Adrenal gland (tissue), 12 donors: ENCODE results near the gene KIAA1671. TPM values are rescaled to one million over a fixed set of nuclear protein-coding genes. Genes with fewer than 3 reads are reported as not detected.

ENCODE experiments used
- DNase-seq, 7 donors: peaks; one replicate each; pipeline ENCODE4 v3.0.0-alpha.2; 2019 to 2020
- H3K27ac ChIP-seq, 5 donors: fragments of 200-600 bp; sonication (generic) in 4 of 5; 1 replicate in 3 of 5; 2 replicates in 2 of 5; pipeline versions ENCODE4 v1.5.1 to v1.8.0; 2016 to 2020; ENCODE audit warnings: mild to moderate bottlenecking in 1 of 5
- H3K27me3 ChIP-seq: fragments of 200-600 bp; 2 replicates; pipeline ENCODE4 v1.8.0; 2021
- H3K36me3 ChIP-seq, 2 donors: fragments of 200-600 bp; replicated peaks in 1 of 2; 1 replicate in 1 of 2; 2 replicates in 1 of 2; pipeline versions ENCODE4 v1.5.1 to v1.8.0; 2018 to 2022
- H3K4me1 ChIP-seq, 2 donors: fragments of 200-600 bp; replicated peaks in 1 of 2; 1 replicate in 1 of 2; 2 replicates in 1 of 2; pipeline versions ENCODE4 v1.5.1 to v1.8.0; 2018 to 2021
- H3K4me3 ChIP-seq, 4 donors: fragments of 200-600 bp; sonication (generic) in 3 of 4; one replicate each; pipeline ENCODE4 v1.5.1; 2016 to 2018
- H3K9me3 ChIP-seq, 3 donors: fragments of 200-600 bp; sonication (generic) in 1 of 3; replicated peaks in 1 of 3; 1 replicate in 2 of 3; 2 replicates in 1 of 3; pipeline versions ENCODE4 v1.5.1 to v1.8.0; 2016 to 2021
- CTCF ChIP-seq, 6 experiments: fragments of 450-650 bp in 4 of 6; fragments of 200-600 bp in 2 of 6; sonication (generic) in 1 of 6; IDR thresholded peaks; 1 replicate in 5 of 6; 2 replicates in 1 of 6; pipeline versions ENCODE4 v1.5.1 to v1.8.0; 2016 to 2021; ENCODE audit warnings: antibody characterized with exemption in 6 of 6, mild to moderate bottlenecking in 2 of 6, moderate library complexity in 1 of 6
- POLR2A ChIP-seq, 2 donors: fragments of 450-650 bp; IDR thresholded peaks; one replicate each; pipeline ENCODE4 v1.6.1; 2017; ENCODE audit warnings: antibody characterized with exemption in 2 of 2, mild to moderate bottlenecking in 2 of 2, moderate library complexity in 1 of 2
- WGBS, 4 donors: extraction: QIAGEN DNeasy Blood & Tissue Kit in 2 of 4; methylation state at CpG; one replicate each; pipeline versions ENCODE4 v1.1.5 to v1.1.7; 2013 to 2017; 5-methylcytosine and 5-hydroxymethylcytosine counted together
- intact Hi-C, 2 donors: fragments of 100-400 bp; cut with DNase I; formaldehyde crosslinking; loops; one replicate each; pipeline versions ENCODE4 v1.14.1 to v1.15.0; 2022 to 2023
- polyA plus RNA-seq, 3 donors: library from polyadenylated mRNA; stranded (reverse); fragments of 200-250 nt in 2 of 3; fragments of 350-450 nt in 1 of 3; fragmentation: Illumina TruSeq in 1 of 3; extraction: RNeasy Lipid Tissue Mini Kit (QIAGEN cat#74804) in 1 of 3; gene quantifications; one replicate each; pipeline ENCODE4 v1.2.3, GENCODE V29; 2013 to 2014
- total RNA-seq, 9 donors: library from RNA; depleted of rRNA in 4 of 9; stranded (reverse); fragments of >200 nt in 4 of 9; fragments of 120-200 nt in 1 of 9; fragmentation: NEBNext Ultra II Directional in 1 of 9; extraction: Animal tissue kit (Norgen Biotek cat#: 25700) in 1 of 9; gene quantifications; one replicate each; pipeline versions ENCODE4 v1.1.0 to v1.2.4, GENCODE V29; 2013 to 2023
- donor health status: healthy with polysubstance abuse.
- donor health status: Bipolar disorder and iron deficiency.
- donor health status: DM: yes; HTN: yes; CAD: no.
- donor health status: DM: no; HTN: no; CAD: no.
- donor health status: DM: no; HTN: no; CAD: no.
- donor health status: DM: yes; HTN: yes; CAD: no.

Gene KIAA1671
- total and polyA plus RNA-seq, 12 donors: 5.3 to 71.0 (median 45.8) TPM

DNA sequence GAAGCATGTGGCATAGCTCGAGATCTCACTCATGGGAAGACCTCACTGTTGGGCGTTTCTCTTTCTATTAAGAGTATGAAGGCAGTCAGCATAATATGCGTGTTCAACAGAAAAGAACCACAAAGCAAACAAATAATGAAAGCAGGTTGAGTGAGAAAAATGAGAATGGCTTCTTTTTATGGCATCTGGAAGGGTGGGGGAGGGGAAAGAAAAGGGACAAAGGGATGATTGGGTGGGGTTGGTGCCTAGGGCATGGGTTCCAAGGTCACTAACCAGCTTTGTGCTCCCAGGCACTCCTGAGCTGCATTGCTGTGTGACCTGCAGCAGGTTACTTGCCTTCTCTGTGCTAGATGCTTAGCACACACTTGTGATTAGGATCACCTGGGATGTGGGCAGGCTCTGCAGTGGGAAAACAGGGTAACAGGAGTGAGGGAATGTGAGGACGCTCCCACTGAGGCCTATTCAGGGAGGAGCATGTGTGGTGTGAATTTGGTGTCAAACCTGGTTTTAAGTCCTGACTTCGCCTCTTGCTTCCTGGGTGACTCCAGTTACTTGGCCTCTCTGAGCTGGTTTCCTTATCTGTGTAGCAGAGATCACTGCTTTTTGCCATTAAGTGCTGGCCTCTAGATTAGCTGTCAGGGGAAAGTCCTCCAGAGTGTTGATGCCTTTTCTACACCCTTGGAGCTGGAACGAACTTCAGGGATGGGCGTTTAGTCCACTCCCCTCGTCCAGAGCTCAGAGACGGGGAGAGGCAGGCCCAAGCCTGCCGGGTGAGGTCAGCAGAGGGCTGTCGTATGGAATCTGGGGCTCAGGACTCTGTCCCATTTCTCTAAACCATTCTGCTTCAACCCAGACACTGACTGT lies 74.8 kb downstream of the KIAA1671 start:
- no peak for TF ChIP-seq CTCF (IDR thresholded peaks at IDR 0.05)
- no peak for TF ChIP-seq POLR2A (IDR thresholded peaks at IDR 0.05)
- H3K4me1 ChIP-seq: peaks cover 27 to 40% of the 10 kb centered on the region in 2 donors
- H3K27me3 ChIP-seq: no peaks in the 10 kb centered on the region
- intact Hi-C loops: loop anchor here in 1 of 2 donors (5.0 kb wide), 1 partner anchor 75 kb away; the partner anchor contains the start of gene KIAA1671
- H3K36me3 ChIP-seq: no peaks in the 10 kb centered on the region
- no peak overlapping the region for H3K4me3 ChIP-seq
- no peak for DNase-seq
- WGBS, 4 donors: 65 to 71% (median 68%) methylated on average over 8 to 11 of the region's 11 CpGs
- peak overlapping the region in 3 of 5 donors; percentile 84 to 88 (median 88) for H3K27ac ChIP-seq
- no peaks in the 10 kb centered on the region for H3K9me3 ChIP-seq

DNA sequence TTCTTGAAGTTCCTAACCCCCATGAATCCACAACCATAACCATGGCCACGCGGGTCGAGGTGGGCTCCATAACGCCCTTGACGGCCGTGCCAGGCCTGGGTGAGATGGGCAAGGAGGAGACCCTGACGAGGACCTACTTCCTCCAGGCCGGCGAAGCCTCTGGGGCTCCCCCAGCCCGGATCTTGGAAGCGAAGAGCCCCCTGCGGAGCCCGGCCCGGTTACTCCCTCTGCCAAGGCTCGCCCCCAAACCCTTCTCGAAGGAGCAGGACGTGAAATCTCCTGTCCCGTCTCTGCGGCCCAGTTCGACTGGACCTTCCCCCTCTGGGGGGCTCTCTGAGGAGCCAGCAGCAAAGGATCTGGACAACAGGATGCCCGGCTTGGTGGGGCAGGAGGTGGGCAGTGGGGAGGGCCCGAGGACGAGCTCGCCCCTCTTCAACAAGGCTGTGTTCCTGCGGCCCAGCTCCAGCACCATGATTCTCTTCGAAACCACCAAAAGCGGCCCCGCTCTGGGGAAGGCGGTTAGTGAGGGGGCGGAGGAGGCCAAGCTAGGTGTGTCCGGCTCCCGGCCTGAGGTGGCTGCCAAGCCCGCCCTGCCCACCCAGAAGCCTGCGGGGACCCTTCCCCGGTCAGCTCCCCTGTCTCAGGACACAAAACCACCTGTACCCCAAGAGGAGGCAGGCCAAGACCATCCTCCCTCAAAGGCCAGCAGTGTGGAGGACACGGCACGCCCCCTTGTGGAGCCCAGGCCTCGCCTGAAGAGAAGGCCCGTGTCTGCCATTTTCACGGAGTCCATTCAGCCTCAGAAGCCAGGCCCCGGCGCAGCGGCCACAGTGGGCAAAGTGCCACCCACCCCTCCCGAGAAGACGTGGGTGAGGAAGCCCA lies 75.7 kb downstream of the KIAA1671 start:
- peaks cover 27 to 40% of the 10 kb centered on the region in 2 donors for H3K4me1 ChIP-seq
- H3K9me3 ChIP-seq: no peaks in the 10 kb centered on the region
- DNase-seq: peak in 4 of 7 donors; percentile 46 to 69 (median 50)
- H3K27ac ChIP-seq: peak overlapping the region in 3 of 5 donors; percentile 9 to 88 (median 22)
- intact Hi-C loops: loop anchor here in 1 of 2 donors (5.0 kb wide), 1 partner anchor 76 kb away; the partner anchor contains the start of gene KIAA1671
- TF ChIP-seq POLR2A (IDR thresholded peaks at IDR 0.05) (no peak), CTCF (IDR thresholded peaks at IDR 0.05) (peak; percentile 5 to 49 (median 33))
- H3K36me3 ChIP-seq: no peaks in the 10 kb centered on the region
- 75 to 90% (median 83%) methylated on average over 14 to 45 of the region's 45 CpGs for WGBS, 4 donors
- no peaks in the 10 kb centered on the region for H3K27me3 ChIP-seq
- H3K4me3 ChIP-seq: no peak overlapping the region

DNA sequence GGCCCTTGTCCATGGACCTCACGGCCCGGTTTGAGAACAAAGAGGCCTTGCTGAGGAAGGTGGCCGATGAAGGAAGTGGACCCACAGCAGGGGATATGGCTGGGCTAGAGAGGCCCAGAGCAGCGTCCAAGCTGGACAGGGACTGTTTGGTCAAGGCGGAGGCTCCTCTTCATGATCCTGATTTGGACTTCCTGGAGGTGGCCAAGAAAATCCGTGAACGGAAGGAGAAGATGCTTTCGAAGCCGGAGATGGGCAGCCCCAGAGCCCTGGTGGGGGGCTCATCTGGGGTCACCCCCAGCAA lies 76.3 kb downstream of the KIAA1671 start:
- Histone ChIP-seq H3K27me3 (no peaks in the 10 kb centered on the region), H3K4me1 (peaks cover 27 to 40% of the 10 kb centered on the region in 2 donors), H3K9me3 (no peaks in the 10 kb centered on the region), H3K4me3 (no peak overlapping the region), H3K27ac (peak overlapping the region; percentile 2 to 88 (median 22)), H3K36me3 (no peaks in the 10 kb centered on the region)
- no peak for DNase-seq
- WGBS, 4 donors: 84 to 87% (median 86%) methylated on average over 8 to 9 of the region's 9 CpGs
- intact Hi-C loops: loop anchor here in 1 of 2 donors (5.0 kb wide), 1 partner anchor 76 kb away; the partner anchor contains the start of gene KIAA1671
- TF ChIP-seq POLR2A (IDR thresholded peaks at IDR 0.05): no peak
- TF ChIP-seq CTCF (IDR thresholded peaks at IDR 0.05): no peak

DNA sequence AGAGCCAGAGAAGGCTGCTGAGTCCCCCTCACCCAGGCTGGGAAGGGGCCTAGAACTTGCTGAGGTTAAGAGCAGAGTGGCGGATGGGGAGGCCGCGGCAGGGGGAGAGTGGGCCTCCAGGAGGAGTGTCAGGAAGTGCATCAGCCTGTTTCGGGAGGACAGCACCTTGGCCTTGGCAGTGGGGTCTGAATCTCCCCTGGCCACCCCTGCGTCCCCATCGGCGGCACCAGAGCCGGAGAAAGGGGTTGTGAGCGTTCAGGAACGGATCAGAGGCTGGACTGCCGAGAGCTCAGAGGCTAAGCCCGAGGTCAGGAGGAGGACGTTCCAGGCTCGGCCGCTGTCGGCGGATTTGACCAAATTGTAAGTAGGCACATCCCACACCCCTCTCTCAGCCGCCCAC lies 76.7 kb downstream of the KIAA1671 start:
- Histone ChIP-seq H3K4me1 (peaks cover 27 to 38% of the 10 kb centered on the region in 2 donors), H3K9me3 (no peaks in the 10 kb centered on the region), H3K27me3 (no peaks in the 10 kb centered on the region), H3K27ac (peak overlapping the region in 3 of 5 donors; percentile 2 to 88 (median 23)), H3K4me3 (no peak overlapping the region), H3K36me3 (no peaks in the 10 kb centered on the region)
- 90 to 94% (median 92%) methylated on average over 7 to 18 of the region's 18 CpGs for WGBS, 4 donors
- intact Hi-C loops: loop anchor here in 1 of 2 donors (5.0 kb wide), 1 partner anchor 77 kb away; the partner anchor contains the start of gene KIAA1671
- no peak for DNase-seq
- TF ChIP-seq POLR2A (IDR thresholded peaks at IDR 0.05) (no peak), CTCF (IDR thresholded peaks at IDR 0.05) (no peak)
